Brain microvascular endothelial cell (primary cell): ENCODE measurements around the gene RRP12.

Experiments used
- DNase-seq: peaks from one replicate; pipeline ENCODE4 v3.0.0-alpha.2; 2020
- H3K27ac ChIP-seq: fragments of 250-450 bp; sonication (Bioruptor Pico); 2 replicates; pipeline ENCODE4 v1.5.1; 2020; ENCODE audit warnings: mild to moderate bottlenecking, moderate library complexity
- H3K27me3 ChIP-seq: fragments of 250-450 bp; sonication (Bioruptor Pico); replicated peaks from 2 replicates; pipeline ENCODE4 v1.5.1; 2020; ENCODE audit warnings: mild to moderate bottlenecking
- H3K36me3 ChIP-seq: fragments of 250-450 bp; sonication (Bioruptor Pico); replicated peaks from 2 replicates; pipeline ENCODE4 v1.5.1; 2020; ENCODE audit warnings: mild to moderate bottlenecking
- H3K4me3 ChIP-seq: 2 replicates; pipeline ENCODE4 v1.5.1; 2011; ENCODE audit warnings: low read depth, mild to moderate bottlenecking, control low read depth, low read length, moderate library complexity
- CTCF ChIP-seq: IDR thresholded peaks from 2 replicates; pipeline ENCODE4 v1.5.1; 2011; ENCODE audit warnings: low read depth, mild to moderate bottlenecking, moderate library complexity, low read length, control low read depth, inconsistent platforms; ENCODE audit errors: missing control alignments
- in situ Hi-C: cut with HindIII; loops from 2 replicates; pipeline ENCODE4 v1.10.0; 2017; ENCODE audit warnings: low sequenced_read_pairs, low pct_ligation_motif_present

Gene RRP12

DNA sequence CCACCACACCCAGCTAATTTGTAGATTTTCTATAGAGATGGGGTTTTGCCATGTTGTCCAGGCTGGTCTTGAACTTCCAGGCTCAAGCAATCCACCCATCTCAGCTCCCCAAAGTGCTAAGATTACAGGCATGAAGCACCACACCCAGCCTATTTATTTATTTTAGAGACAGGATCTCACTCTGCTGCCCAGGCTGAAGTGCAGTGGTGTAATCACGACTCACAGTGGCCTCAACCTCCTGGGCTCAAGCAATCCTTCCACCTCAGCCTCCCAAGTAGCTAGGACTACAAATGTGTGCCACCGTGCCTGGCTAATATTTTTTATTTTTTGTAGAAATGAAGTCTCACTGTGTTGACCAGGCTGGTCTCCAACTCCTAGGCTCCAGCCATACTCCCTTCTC is 59.7 kb downstream of the RRP12 start:
- no peak overlapping the region for H3K27ac ChIP-seq
- TF ChIP-seq CTCF: no peak
- H3K4me3 ChIP-seq: no peak overlapping the region
- no peak for DNase-seq
- in situ Hi-C loops: no loop called here
- H3K36me3 ChIP-seq: no peaks in the 10 kb centered on the region
- H3K27me3 ChIP-seq: peaks cover 9% of the 10 kb centered on the region

DNA sequence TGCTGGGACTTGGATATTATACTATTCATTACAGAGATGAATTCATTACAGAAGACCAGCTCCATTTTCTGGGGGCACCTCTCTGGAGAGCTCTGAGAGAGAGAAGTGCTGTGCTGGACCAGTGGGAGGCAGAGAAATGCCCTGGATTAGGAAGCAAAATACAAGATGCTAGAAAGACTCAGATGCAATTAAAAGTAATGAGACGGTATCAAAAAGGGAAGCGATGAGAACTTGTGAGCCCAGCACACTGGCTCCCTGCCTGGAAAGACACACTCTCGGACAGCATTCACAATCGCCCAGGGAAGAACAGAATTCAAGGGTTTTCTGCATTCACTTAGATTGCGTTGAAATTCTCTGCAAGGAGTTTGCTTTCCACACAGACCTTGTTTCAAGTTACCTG is 63.1 kb downstream of the RRP12 start:
- TF ChIP-seq CTCF: no peak
- no peak for DNase-seq
- H3K27me3 ChIP-seq: peaks cover 16% of the 10 kb centered on the region
- no peak overlapping the region for H3K27ac ChIP-seq
- H3K4me3 ChIP-seq: no peak overlapping the region
- in situ Hi-C loops: no loop called here
- no peaks in the 10 kb centered on the region for H3K36me3 ChIP-seq

DNA sequence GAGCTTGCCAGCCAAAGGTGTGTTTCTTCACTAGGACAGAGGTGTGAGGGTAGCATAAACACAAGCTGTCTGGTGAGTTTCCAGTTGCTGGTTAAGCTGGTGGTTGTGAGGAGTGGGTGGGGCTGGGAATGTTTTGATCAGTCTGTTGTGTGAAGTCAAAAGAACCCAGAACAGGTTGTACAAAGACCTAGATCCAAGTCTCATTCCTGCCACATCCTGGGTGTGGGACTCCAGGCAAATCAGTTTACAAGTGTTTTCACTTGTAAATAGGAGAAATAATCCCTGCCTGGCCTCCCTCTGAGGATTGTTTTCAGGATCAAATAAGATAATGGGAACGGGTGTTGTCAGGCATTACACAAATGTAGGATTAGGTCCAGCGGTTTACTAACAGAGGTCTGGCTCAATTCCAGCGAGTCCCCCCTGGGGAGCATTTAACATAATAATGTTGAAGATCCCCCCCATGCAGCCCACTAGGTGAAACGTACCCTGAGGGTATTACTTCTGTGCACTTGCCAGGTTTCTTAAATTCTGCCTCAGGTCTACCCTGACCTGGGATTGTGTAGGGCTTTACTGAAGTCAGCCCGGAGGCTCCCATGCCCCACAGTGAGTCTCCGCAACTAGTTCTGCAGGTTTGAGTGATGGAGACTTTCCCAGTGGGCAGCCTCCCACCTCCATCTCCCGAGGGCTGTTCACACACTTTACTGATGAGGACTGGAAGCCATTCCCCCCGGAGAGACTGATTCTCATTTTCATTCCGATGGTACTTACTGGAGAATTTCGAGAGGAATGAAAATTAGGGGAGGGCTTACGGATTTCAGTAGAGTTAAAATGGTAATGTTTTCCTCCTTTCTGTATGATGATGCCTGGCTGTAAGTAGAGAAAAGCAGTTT is 64.0 kb downstream of the RRP12 start:
- Histone ChIP-seq H3K36me3 (no peaks in the 10 kb centered on the region), H3K27ac (no peak overlapping the region), H3K27me3 (peaks cover 16% of the 10 kb centered on the region), H3K4me3 (no peak overlapping the region)
- TF ChIP-seq CTCF: no peak
- no peak for DNase-seq
- in situ Hi-C loops: no loop called here

DNA sequence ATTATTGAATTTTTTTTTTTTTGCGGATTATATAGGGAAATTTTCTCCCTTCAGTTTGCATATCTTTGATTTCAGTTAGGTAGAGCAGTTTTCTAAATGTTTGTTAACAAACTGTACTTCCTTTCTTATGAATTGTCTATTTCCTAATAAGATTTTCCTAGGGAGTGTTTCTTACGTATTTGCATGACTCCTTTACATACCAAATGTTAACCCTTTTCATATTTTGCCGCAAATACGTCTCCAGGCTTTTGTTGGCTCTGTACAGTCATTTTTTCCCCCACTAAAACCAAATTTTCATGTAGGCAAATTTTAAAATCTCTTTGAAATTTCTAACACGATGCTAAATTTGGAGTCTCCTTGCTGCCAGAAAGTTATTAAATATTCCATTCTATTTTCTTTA is 64.7 kb downstream of the RRP12 start:
- in situ Hi-C loops: no loop called here
- H3K27me3 ChIP-seq: peaks cover 16% of the 10 kb centered on the region

GRCh38 chr10:97336006-97336405 is 65.1 kb downstream of the RRP12 start:
- TF ChIP-seq CTCF: no peak
- DNase-seq: no peak
- Histone ChIP-seq H3K36me3 (no peaks in the 10 kb centered on the region), H3K27ac (no peak overlapping the region), H3K27me3 (peaks cover 16% of the 10 kb centered on the region), H3K4me3 (no peak overlapping the region)
- in situ Hi-C loops: no loop called here

More for the DNA sequence above, 64.7 kb downstream of the RRP12 start:
- no peak for TF ChIP-seq CTCF
- no peak overlapping the region for H3K27ac ChIP-seq
- no peak overlapping the region for H3K4me3 ChIP-seq
- H3K36me3 ChIP-seq: no peaks in the 10 kb centered on the region
- DNase-seq: no peak
